ENCODE results near the gene LCE3B.

DNA sequence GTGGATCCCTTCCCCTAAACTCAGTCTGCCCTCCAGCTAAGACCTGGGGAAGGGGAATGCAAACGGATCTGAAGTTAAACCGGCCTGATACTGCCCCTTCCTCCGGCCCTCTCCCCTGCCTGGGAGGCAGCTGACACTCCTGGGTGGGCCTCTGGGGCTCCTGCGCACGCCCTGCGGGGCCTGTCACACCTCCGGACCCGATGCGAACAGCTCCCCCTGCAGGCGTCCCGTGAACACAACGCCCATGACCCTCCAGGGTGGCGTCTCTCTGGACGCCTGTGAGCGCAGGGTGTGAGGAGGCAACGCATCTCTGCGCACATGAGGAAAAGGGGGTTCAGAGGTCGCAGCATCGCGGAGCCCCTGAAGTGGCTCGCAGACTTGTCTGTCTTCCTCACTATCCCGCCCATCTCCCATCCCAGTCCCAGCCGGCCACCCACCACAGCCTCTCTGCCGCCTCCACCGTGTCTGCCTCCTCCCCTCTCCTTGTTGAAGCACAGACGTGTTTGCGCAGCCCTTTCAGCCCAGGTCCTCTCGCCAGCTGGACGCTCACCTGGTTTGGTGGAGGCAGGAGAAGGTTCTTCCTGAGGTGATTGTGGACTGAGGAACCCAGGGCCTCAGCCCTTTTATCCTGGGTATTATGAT lies 9.7 kb downstream of the LCE3B start:
- TF ChIP-seq POLR2A (IDR thresholded peaks at IDR 0.05), result no peak
- TF ChIP-seq, protein P1, sequence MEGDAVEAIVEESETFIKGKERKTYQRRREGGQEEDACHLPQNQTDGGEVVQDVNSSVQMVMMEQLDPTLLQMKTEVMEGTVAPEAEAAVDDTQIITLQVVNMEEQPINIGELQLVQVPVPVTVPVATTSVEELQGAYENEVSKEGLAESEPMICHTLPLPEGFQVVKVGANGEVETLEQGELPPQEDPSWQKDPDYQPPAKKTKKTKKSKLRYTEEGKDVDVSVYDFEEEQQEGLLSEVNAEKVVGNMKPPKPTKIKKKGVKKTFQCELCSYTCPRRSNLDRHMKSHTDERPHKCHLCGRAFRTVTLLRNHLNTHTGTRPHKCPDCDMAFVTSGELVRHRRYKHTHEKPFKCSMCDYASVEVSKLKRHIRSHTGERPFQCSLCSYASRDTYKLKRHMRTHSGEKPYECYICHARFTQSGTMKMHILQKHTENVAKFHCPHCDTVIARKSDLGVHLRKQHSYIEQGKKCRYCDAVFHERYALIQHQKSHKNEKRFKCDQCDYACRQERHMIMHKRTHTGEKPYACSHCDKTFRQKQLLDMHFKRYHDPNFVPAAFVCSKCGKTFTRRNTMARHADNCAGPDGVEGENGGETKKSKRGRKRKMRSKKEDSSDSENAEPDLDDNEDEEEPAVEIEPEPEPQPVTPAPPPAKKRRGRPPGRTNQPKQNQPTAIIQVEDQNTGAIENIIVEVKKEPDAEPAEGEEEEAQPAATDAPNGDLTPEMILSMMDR (IDR thresholded peaks at IDR 0.05), result peak in 1 of 4 donors; percentile 40
